ENCODE results near the gene KRT86. TPM values are rescaled to one million over a fixed set of nuclear protein-coding genes. Genes with fewer than 3 reads are reported as not detected.
"Not testable (repeated sequence)": the region's sequence is repeated elsewhere in the genome, so short reads cannot be mapped to it uniquely, and the experiment has no call there.

The KRT86 gene
- total RNA-seq, 1 donor from 2014 or later = not detected

DNA sequence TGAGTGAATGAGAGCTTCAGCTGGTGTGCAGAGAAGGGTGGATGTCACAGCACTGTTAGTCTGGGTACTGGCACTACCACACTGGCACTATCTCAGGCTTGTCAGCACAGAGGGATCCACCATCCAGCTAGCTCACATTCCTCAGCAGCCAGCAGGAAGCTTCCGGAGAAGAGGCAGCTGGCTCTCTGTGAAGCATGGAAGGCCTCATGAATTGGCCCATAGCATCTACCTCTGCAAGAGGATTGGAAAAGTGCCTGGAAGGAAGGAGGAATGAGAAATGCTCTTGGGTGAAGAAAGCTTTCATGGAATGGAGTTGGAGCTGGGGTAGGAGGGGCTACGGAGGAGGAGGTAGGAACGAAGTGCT is 36.8 kb downstream of the KRT86 start:
- Mint-ChIP-seq H3K27ac (ENCODE audit: unreplicated experiment) (no peak overlapping the region), H3K4me3 (no peak overlapping the region), H3K4me1 (peaks cover 9% of the 10 kb centered on the region), H3K36me3 (ENCODE audit: low read depth) (no peaks in the 10 kb centered on the region), H3K27me3 (ENCODE audit: low read depth) (peaks cover 75% of the 10 kb centered on the region), H3K9me3 (no peaks in the 10 kb centered on the region)
- TF ChIP-seq, protein P1, sequence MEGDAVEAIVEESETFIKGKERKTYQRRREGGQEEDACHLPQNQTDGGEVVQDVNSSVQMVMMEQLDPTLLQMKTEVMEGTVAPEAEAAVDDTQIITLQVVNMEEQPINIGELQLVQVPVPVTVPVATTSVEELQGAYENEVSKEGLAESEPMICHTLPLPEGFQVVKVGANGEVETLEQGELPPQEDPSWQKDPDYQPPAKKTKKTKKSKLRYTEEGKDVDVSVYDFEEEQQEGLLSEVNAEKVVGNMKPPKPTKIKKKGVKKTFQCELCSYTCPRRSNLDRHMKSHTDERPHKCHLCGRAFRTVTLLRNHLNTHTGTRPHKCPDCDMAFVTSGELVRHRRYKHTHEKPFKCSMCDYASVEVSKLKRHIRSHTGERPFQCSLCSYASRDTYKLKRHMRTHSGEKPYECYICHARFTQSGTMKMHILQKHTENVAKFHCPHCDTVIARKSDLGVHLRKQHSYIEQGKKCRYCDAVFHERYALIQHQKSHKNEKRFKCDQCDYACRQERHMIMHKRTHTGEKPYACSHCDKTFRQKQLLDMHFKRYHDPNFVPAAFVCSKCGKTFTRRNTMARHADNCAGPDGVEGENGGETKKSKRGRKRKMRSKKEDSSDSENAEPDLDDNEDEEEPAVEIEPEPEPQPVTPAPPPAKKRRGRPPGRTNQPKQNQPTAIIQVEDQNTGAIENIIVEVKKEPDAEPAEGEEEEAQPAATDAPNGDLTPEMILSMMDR (conservative IDR thresholded peaks at IDR 0.05) = no peak
- no peak for DNase-seq (ENCODE audit: low read depth, low spot score)

DNA sequence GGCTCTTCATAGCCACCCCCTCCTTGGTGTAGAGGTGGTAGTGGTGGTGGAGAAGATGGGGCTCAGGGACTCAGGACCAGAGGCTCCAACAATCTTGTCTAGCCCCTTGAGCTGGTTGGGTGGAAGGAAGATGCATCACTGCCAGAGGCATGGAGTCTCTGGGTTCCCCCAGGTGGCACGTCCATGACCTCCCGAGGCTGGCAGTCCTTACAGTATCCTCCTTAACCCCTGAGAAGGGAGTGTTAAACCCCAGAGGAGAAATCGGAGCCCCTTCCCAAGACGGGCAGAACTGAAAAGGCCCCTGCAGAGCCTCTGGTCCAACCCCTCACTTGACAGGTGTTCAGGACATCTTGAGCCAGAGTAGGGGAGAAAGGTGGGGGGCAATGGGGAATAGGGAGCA is 37.6 kb downstream of the KRT86 start:
- Mint-ChIP-seq H3K27me3 (ENCODE audit: low read depth) (peaks cover 66% of the 10 kb centered on the region), H3K4me3 (no peak overlapping the region), H3K27ac (ENCODE audit: unreplicated experiment) (no peak overlapping the region), H3K36me3 (ENCODE audit: low read depth) (no peaks in the 10 kb centered on the region), H3K9me3 (no peaks in the 10 kb centered on the region), H3K4me1 (peaks cover 9% of the 10 kb centered on the region)
- TF ChIP-seq, protein P1 (conservative IDR thresholded peaks at IDR 0.05) = no peak
- DNase-seq (ENCODE audit: low read depth, low spot score) = no peak

DNA sequence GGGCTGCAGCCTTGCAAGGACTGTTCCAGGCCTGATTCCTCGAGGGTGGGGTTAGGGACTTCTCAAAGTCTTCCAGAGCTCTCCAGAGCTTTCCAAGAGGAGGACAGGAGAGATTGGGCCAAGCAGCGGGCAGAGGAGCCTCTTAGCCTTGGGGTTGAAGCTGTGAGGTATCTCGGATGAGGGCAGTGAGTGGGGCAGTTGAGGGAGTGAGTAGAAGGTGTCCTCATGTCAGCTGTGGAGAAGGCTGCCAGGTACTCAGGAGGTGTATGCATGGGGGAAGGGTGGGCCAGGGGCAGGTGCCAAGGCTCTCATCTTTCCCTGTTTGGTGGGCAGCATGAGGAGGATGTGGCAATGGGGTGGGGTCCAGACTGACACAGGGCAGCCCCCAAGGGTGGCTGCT is 39.0 kb downstream of the KRT86 start:
- TF ChIP-seq, protein P1 (conservative IDR thresholded peaks at IDR 0.05) = no peak
- H3K4me1 Mint-ChIP-seq = peaks cover 6% of the 10 kb centered on the region
- no peaks in the 10 kb centered on the region for H3K9me3 Mint-ChIP-seq
- H3K4me3 Mint-ChIP-seq = no peak overlapping the region
- no peak for DNase-seq (ENCODE audit: low read depth, low spot score)
- H3K27me3 Mint-ChIP-seq (ENCODE audit: low read depth) = peaks cover 54% of the 10 kb centered on the region
- H3K36me3 Mint-ChIP-seq (ENCODE audit: low read depth) = no peaks in the 10 kb centered on the region
- no peak overlapping the region for H3K27ac Mint-ChIP-seq (ENCODE audit: unreplicated experiment)

DNA sequence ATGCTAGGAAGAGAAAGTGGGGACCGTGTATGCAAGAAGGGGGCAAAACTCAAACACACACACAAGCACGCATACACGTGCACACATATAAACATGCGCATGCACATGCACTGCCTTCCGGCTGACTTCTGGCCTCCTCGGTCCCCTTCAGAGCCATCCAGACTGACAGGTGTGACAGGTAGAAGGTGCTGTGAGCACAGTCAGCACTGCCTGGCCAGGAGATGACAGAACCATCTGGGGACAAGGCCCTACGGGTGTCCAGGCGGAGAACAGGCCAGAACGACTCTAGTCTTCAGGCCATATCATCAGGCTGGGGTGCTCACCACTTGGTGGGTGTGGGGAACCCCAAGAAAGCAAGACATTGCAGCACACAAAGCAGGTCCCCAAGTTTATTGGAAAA is 39.5 kb downstream of the KRT86 start:
- TF ChIP-seq, protein P1 (conservative IDR thresholded peaks at IDR 0.05) = no peak
- no peak for DNase-seq (ENCODE audit: low read depth, low spot score)
- Mint-ChIP-seq H3K4me1 (peaks cover 1% of the 10 kb centered on the region), H3K9me3 (no peaks in the 10 kb centered on the region), H3K4me3 (no peak overlapping the region), H3K27ac (ENCODE audit: unreplicated experiment) (peak overlapping the region; percentile 19), H3K36me3 (ENCODE audit: low read depth) (no peaks in the 10 kb centered on the region), H3K27me3 (ENCODE audit: low read depth) (peaks cover 52% of the 10 kb centered on the region)

DNA sequence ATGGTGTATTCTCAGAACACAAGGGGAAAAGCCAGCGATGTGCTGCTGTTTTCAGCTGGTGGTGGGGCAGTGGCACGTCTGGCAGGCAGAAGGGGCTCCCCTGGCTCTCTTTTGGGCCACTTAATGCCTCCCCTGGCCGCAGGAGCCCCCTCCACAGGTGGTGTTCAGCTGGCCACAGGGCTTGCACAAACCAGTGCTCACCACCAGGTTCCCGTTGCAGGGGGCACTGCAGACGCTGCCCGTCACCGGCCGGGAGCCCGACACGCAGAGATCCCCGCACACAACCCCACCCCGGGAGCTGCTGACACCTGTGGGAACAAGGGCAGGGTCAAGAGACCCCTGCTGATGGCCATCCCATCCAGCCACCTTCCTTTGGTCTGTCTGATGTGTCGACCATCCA is 40.1 kb downstream of the KRT86 start:
- Mint-ChIP-seq H3K4me1 (no peaks in the 10 kb centered on the region), H3K9me3 (no peaks in the 10 kb centered on the region), H3K36me3 (ENCODE audit: low read depth) (no peaks in the 10 kb centered on the region), H3K27ac (ENCODE audit: unreplicated experiment) (no peak overlapping the region), H3K27me3 (ENCODE audit: low read depth) (peaks cover 51% of the 10 kb centered on the region), H3K4me3 (no peak overlapping the region)
- TF ChIP-seq, protein P1 (conservative IDR thresholded peaks at IDR 0.05) = no peak
- no peak for DNase-seq (ENCODE audit: low read depth, low spot score)

DNA sequence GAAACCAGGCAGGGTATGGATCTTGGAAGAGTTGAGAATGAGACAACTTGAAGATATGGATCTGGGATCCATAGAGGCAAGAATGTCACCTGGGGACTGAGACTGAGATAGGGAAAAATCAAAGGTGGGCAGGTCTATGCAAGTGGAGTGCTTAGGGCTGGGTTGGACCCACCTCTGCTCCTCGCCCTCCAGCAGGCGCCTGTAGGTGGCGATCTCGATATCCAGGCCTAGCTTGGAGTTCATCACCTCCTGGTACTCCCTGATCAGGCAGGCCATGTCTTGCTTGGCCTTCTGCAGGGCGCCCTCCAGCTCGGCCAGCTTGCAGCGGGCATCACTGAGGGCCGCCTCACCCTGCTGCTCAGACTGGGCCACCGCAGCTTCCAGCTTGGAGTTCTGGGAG is 41.3 kb downstream of the KRT86 start:
- peaks cover 49% of the 10 kb centered on the region for H3K27me3 Mint-ChIP-seq (ENCODE audit: low read depth)
- H3K4me3 Mint-ChIP-seq; H3K27ac Mint-ChIP-seq (ENCODE audit: unreplicated experiment); H3K36me3 Mint-ChIP-seq (ENCODE audit: low read depth); H3K4me1 Mint-ChIP-seq; H3K9me3 Mint-ChIP-seq; DNase-seq (ENCODE audit: low read depth, low spot score): not testable (repeated sequence)
- TF ChIP-seq, protein P1 (conservative IDR thresholded peaks at IDR 0.05) = peak; percentile 43
